GM06990 (cell line): ENCODE data around the gene GNG7.
"Not testable (repeated sequence)": the region's sequence is repeated elsewhere in the genome, so short reads cannot be mapped to it uniquely, and the experiment has no call there.

ENCODE experiments used
- DNase-seq: peaks from one replicate; pipeline ENCODE4 v3.0.0-alpha.2; 2011; ENCODE audit not compliant: insufficient read length; ENCODE audit errors: extremely low read depth
- H3K27me3 ChIP-seq: replicated peaks from 2 replicates; pipeline ENCODE4 v1.6.0; 2011; ENCODE audit warnings: low read length; ENCODE audit not compliant: control insufficient read depth, insufficient read depth
- H3K36me3 ChIP-seq: 2 replicates; pipeline ENCODE4 v1.5.1; 2011; ENCODE audit warnings: low read length; ENCODE audit not compliant: control insufficient read depth, insufficient read depth
- H3K4me3 ChIP-seq: replicated peaks from 2 replicates; pipeline ENCODE4 v1.5.1; 2011; ENCODE audit warnings: low read depth, mild to moderate bottlenecking, control low read depth, low read length
- TF ChIP-seq, protein P1 (sequence below): IDR thresholded peaks from 2 replicates; pipeline ENCODE4 v1.5.1; 2011; ENCODE audit warnings: low read length, control low read depth, mild to moderate bottlenecking, inconsistent platforms; ENCODE audit not compliant: insufficient read depth, poor library complexity, severe bottlenecking

GNG7 gene

GRCh38 chr19:2577722-2578335 is 124.7 kb downstream of the GNG7 start:
- no peak overlapping the region for H3K4me3 ChIP-seq
- no peaks in the 10 kb centered on the region for H3K36me3 ChIP-seq
- no peaks in the 10 kb centered on the region for H3K27me3 ChIP-seq
- TF ChIP-seq, protein P1, sequence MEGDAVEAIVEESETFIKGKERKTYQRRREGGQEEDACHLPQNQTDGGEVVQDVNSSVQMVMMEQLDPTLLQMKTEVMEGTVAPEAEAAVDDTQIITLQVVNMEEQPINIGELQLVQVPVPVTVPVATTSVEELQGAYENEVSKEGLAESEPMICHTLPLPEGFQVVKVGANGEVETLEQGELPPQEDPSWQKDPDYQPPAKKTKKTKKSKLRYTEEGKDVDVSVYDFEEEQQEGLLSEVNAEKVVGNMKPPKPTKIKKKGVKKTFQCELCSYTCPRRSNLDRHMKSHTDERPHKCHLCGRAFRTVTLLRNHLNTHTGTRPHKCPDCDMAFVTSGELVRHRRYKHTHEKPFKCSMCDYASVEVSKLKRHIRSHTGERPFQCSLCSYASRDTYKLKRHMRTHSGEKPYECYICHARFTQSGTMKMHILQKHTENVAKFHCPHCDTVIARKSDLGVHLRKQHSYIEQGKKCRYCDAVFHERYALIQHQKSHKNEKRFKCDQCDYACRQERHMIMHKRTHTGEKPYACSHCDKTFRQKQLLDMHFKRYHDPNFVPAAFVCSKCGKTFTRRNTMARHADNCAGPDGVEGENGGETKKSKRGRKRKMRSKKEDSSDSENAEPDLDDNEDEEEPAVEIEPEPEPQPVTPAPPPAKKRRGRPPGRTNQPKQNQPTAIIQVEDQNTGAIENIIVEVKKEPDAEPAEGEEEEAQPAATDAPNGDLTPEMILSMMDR: no peak
- DNase-seq: no peak

DNA sequence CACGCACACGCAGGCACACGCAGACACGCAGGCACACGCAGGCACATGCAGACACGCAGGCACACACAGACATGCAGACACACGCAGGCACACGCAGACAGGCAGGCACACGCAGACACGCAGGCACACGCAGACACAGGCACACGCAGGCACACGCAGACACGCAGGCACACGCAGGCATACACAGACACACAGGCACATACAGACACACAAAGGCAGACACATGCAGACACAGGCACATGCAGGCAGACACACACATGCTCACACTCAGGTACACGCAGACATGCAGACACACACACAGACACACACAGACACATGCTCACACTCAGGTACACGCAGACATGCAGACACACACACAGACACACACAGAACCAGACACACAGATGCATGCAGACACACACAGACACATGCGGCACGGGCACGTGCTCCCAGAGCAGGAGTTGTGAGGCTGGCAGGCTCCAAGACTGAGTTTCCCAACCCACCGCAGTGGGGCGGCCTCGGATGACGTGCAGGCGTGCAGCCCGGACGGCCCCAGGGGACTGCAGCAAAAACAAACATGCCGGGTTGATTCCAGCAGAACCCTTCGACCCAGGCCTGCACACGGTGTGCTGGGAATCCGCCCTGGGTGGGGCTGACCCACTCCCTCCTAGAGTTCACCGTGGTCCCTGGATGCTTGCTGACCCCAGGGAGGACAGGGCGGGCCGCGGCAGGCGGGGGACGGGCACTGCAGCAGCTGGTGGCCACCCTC is 126.6 kb downstream of the GNG7 start:
- no peak for DNase-seq
- Histone ChIP-seq H3K4me3 (no peak overlapping the region), H3K27me3 (no peaks in the 10 kb centered on the region), H3K36me3 (no peaks in the 10 kb centered on the region; the same call in 1 of the 2 replicates)
- TF ChIP-seq, protein P1: no peak

DNA sequence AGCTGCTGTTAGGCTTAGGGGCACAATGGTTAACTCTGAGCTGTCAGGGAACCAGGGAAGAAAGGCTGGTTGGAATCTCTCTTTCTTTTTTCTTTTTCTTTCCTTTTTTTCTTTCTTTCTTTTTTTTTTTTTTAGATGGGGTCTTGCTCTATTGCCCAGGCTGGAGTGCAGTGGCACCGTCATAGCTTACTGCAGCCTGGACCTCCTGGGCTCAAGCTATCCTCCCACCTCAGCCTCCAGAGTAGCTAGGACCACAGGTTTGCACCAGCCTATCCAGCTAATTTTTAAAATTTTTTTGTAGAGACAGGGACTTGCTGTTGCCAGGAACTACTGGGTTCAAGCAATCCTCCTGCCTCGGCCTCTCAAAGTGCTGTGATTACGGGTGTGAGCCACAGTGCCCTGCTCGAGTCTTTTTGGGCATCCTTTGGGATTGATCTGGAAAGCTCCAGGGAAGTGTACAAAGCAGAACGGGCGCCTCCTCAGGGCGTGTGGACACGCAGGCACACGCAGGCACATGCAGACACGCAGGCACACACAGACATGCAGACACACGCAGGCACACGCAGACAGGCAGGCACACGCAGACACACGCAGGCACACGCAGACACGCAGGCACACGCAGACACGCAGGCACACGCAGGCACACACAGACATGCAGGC is 127.4 kb downstream of the GNG7 start:
- no peak for DNase-seq
- TF ChIP-seq, protein P1: no peak
- Histone ChIP-seq H3K36me3 (no peaks in the 10 kb centered on the region; the same call in 1 of the 2 replicates), H3K27me3 (no peaks in the 10 kb centered on the region), H3K4me3 (no peak overlapping the region)

- TF ChIP-seq, protein P1: no peak
- DNase-seq: no peak
- Histone ChIP-seq H3K4me3 (no peak overlapping the region), H3K27me3 (no peaks in the 10 kb centered on the region), H3K36me3 (no peaks in the 10 kb centered on the region; the same call in 1 of the 2 replicates)
Observed at GRCh38 chr19:2574478-2574931, 128.0 kb downstream of the GNG7 start.

DNA sequence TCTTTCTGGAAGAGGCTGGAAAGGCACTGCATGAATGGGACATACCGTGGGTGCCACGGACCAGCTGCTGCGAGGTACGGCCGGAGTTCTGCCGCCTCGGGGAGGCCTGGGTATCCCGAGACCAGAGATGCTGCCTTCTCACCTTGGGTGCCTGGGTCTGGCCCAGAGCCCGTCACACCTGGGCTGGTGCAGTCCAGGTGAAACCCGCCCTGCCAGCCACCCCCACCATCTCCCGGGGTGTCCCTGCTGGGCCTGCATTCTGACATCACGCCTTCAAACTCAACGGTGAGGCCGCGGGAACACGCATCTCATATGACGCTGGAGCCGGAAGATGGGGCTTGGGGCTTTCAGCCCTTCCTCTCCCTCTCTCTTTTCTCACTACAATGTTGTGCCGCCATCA is 128.6 kb downstream of the GNG7 start:
- no peaks in the 10 kb centered on the region for H3K27me3 ChIP-seq
- DNase-seq: no peak
- H3K4me3 ChIP-seq: no peak overlapping the region
- no peaks in the 10 kb centered on the region; the same call in 1 of the 2 replicates for H3K36me3 ChIP-seq
- TF ChIP-seq, protein P1: no peak

- not testable (repeated sequence) for H3K36me3 ChIP-seq, DNase-seq, H3K27me3 ChIP-seq, H3K4me3 ChIP-seq
Observed at GRCh38 chr19:2572152-2572551, 130.3 kb downstream of the GNG7 start.
